ENCODE data around the gene STX3. TPM values are rescaled to one million over a fixed set of nuclear protein-coding genes. Genes with fewer than 3 reads are reported as not detected.
"Not testable (repeated sequence)": the region's sequence is repeated elsewhere in the genome, so short reads cannot be mapped to it uniquely, and the experiment has no call there.

The STX3 gene
- total RNA-seq, 1 donor from 2014 or later, result 40.3 TPM

- intact Hi-C loops (cut with micrococcal nuclease), result no loop called here
These were observed 74.2 kb downstream of the STX3 start for GRCh38 chr11:59829358-59829757.

- intact Hi-C loops (cut with micrococcal nuclease), result no loop called here
These were observed 78.4 kb downstream of the STX3 start for GRCh38 chr11:59833602-59834001.

GRCh38 chr11:59839615-59840014, 84.4 kb downstream of the STX3 start:
- intact Hi-C loops (cut with micrococcal nuclease), result no loop called here

GRCh38 chr11:59841514-59841913, 86.3 kb downstream of the STX3 start:
- intact Hi-C loops (cut with micrococcal nuclease), result no loop called here

GRCh38 chr11:59842316-59842715, 87.1 kb downstream of the STX3 start:
- intact Hi-C loops (cut with micrococcal nuclease), result no loop called here

- intact Hi-C loops (cut with micrococcal nuclease), result no loop called here
These were observed 90.2 kb downstream of the STX3 start, which contains the start of gene CBLIF for GRCh38 chr11:59845399-59845798. Gene CBLIF (minus strand): TSS chr11:59845499. CDS start chr11:59845453, 46 bp downstream.

- intact Hi-C loops (cut with micrococcal nuclease), result no loop called here
These were observed 91.4 kb downstream of the STX3 start for GRCh38 chr11:59846556-59846955.

- intact Hi-C loops (cut with micrococcal nuclease), result no loop called here
These were observed 92.5 kb downstream of the STX3 start for GRCh38 chr11:59847626-59848025.

GRCh38 chr11:59848439-59848838, 93.3 kb downstream of the STX3 start:
- intact Hi-C loops (cut with micrococcal nuclease), result not testable (repeated sequence)

- intact Hi-C loops (cut with micrococcal nuclease), result no loop called here
These were observed 94.0 kb downstream of the STX3 start for GRCh38 chr11:59849129-59849528.

GRCh38 chr11:59849551-59849950, 94.4 kb downstream of the STX3 start:
- intact Hi-C loops (cut with micrococcal nuclease), result not testable (repeated sequence)

- intact Hi-C loops (cut with micrococcal nuclease), result not testable (repeated sequence)
These were observed 96.2 kb downstream of the STX3 start for GRCh38 chr11:59851416-59851815.

- intact Hi-C loops (cut with micrococcal nuclease), result loop anchor here (5.0 kb wide), 2 partner anchors 43 to 98 kb away; partner anchors contain the start of genes MRPL16 and STX3
These were observed 99.7 kb downstream of the STX3 start for GRCh38 chr11:59854871-59855270.

Other genes with a start within 250 kb of the STX3 start
- not detected in 2 replicates for gene OR4D9, start 243.8 kb upstream of the STX3 start, total RNA-seq
- gene OSBP, start 139.6 kb upstream of the STX3 start, total RNA-seq, result 40.3 and 42.3 TPM in 2 replicates
- gene PATL1, start 86.3 kb upstream of the STX3 start, total RNA-seq, result 51.3 and 51.5 TPM in 2 replicates
- gene OR10V1, start 41.5 kb upstream of the STX3 start, total RNA-seq, result not detected in 2 replicates
- gene MRPL16, start 55.4 kb downstream of the STX3 start, total RNA-seq, result 81.3 and 81.8 TPM in 2 replicates
- gene CBLIF, start 90.1 kb downstream of the STX3 start, total RNA-seq, result not detected in 2 replicates
- not detected in 2 replicates for gene TCN1, start 111.1 kb downstream of the STX3 start, total RNA-seq
- gene OOSP3, start 123.4 kb downstream of the STX3 start, total RNA-seq, result not detected in 2 replicates
- not detected in 2 replicates for gene OOSP1, start 183.1 kb downstream of the STX3 start, total RNA-seq
- gene OOSP4A, start 208.7 kb downstream of the STX3 start, total RNA-seq, result not detected in 2 replicates